ENCODE data around the gene MCM3. TPM values are rescaled to one million over a fixed set of nuclear protein-coding genes. Genes with fewer than 3 reads are reported as not detected.

MCM3 gene
- polyA plus RNA-seq, 3 donors, result 10.7 to 15.3 (median 12.1) TPM

DNA sequence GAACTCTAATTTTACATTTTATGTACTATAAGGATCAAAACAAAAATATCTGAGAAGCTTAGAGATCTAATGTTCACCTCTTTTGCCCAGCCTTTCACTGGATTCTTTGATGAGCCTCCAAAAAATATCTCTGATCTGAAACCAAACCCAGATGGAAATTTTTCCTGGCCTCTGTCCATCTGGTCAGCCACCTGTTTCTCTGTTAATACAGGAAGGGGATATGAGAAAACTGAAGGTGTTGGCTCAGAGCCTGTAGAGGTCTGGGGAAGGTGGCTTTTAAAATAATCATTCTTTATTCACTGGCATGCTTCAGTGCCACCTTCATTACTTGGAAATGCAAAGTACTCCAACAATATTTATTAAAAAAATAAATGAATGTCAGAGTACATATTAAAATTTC is 8.5 kb upstream of the MCM3 start:
- no peak overlapping the region for H3K4me3 ChIP-seq (replicated peaks in 1 of 3; ENCODE audit: low read depth in 2 of 3, low read length in 3 of 3)
- DNase-seq, result no peak
- intact Hi-C loops (cut with micrococcal nuclease), result no loop called here
- H3K4me1 ChIP-seq (ENCODE audit: control insufficient read depth in 1 of 2, insufficient read depth in 2 of 2, low read length in 2 of 2), result peaks cover 9 to 23% of the 10 kb centered on the region in 2 donors
- H2AFZ ChIP-seq (ENCODE audit: insufficient read depth, low read depth, low read length, poor library complexity, severe bottlenecking), result no peak overlapping the region
- no peaks in the 10 kb centered on the region for H3K9me3 ChIP-seq (replicated peaks in 1 of 2; ENCODE audit: control insufficient read depth in 1 of 2, insufficient read depth in 1 of 2, low read length in 2 of 2)
- H4K20me1 ChIP-seq (ENCODE audit: insufficient read depth, low read length), result no peaks in the 10 kb centered on the region
- H3K36me3 ChIP-seq (replicated peaks in 1 of 2; ENCODE audit: control insufficient read depth in 1 of 2, insufficient read depth in 2 of 2, low read length in 2 of 2), result no peaks in the 10 kb centered on the region
- no peak overlapping the region for H3K4me3 Mint-ChIP-seq
- no peaks in the 10 kb centered on the region for H3K36me3 Mint-ChIP-seq
- no peak overlapping the region for H3K4me2 ChIP-seq (replicated peaks; ENCODE audit: extremely low read depth, low read length, poor library complexity, severe bottlenecking)
- H3K27ac ChIP-seq (ENCODE audit: low read depth in 1 of 2, low read length in 2 of 2), result no peak overlapping the region
- no peaks in the 10 kb centered on the region for H3K27me3 ChIP-seq (ENCODE audit: control insufficient read depth in 2 of 2, insufficient read depth in 2 of 2, low read length in 2 of 2)
- H3K27ac Mint-ChIP-seq, result no peak overlapping the region
- peaks cover 0 to 7% (median 3%) of the 10 kb centered on the region in 7 donors for H3K9me3 Mint-ChIP-seq
- TF ChIP-seq, protein P1, sequence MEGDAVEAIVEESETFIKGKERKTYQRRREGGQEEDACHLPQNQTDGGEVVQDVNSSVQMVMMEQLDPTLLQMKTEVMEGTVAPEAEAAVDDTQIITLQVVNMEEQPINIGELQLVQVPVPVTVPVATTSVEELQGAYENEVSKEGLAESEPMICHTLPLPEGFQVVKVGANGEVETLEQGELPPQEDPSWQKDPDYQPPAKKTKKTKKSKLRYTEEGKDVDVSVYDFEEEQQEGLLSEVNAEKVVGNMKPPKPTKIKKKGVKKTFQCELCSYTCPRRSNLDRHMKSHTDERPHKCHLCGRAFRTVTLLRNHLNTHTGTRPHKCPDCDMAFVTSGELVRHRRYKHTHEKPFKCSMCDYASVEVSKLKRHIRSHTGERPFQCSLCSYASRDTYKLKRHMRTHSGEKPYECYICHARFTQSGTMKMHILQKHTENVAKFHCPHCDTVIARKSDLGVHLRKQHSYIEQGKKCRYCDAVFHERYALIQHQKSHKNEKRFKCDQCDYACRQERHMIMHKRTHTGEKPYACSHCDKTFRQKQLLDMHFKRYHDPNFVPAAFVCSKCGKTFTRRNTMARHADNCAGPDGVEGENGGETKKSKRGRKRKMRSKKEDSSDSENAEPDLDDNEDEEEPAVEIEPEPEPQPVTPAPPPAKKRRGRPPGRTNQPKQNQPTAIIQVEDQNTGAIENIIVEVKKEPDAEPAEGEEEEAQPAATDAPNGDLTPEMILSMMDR (IDR thresholded peaks at IDR 0.05), result no peak
- peaks cover 19% of the 10 kb centered on the region for H3K4me1 Mint-ChIP-seq
- no peak overlapping the region for H3K9ac ChIP-seq (ENCODE audit: insufficient read depth, low read length, poor library complexity, severe bottlenecking)
- no peaks in the 10 kb centered on the region for H3K79me2 ChIP-seq (ENCODE audit: insufficient read depth, low read length)
- peaks cover 0 to 1% (median 0%) of the 10 kb centered on the region in 3 donors for H3K27me3 Mint-ChIP-seq (ENCODE audit: low read depth in 3 of 3)

DNA sequence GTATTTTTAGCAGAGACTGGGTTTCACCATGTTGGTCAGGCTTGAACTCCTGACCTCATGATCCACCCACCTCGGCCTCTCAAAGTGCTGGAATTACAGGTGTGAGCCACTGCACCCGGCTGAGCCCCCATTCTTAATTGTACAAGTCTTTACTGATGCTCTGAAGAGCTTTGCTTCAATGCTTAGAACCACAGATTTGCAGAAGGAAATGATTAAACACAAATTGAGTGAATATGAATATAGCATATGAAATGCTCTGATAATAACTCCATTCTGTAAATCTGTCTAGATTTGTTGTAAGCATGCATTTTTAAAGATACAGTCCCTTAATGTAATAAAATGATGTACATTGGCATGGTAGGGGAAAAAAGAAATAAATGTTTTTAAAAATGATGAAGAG is 4.3 kb upstream of the MCM3 start:
- DNase-seq, result no peak
- no peak overlapping the region for H3K4me3 Mint-ChIP-seq
- Histone ChIP-seq H3K36me3 (replicated peaks in 1 of 2; ENCODE audit: control insufficient read depth in 1 of 2, insufficient read depth in 2 of 2, low read length in 2 of 2) (no peaks in the 10 kb centered on the region), H3K79me2 (ENCODE audit: insufficient read depth, low read length) (peaks cover 7% of the 10 kb centered on the region), H3K9ac (ENCODE audit: insufficient read depth, low read length, poor library complexity, severe bottlenecking) (no peak overlapping the region), H2AFZ (ENCODE audit: insufficient read depth, low read depth, low read length, poor library complexity, severe bottlenecking) (no peak overlapping the region), H3K9me3 (replicated peaks in 1 of 2; ENCODE audit: control insufficient read depth in 1 of 2, insufficient read depth in 1 of 2, low read length in 2 of 2) (no peaks in the 10 kb centered on the region), H3K4me2 (replicated peaks; ENCODE audit: extremely low read depth, low read length, poor library complexity, severe bottlenecking) (no peak overlapping the region), H4K20me1 (ENCODE audit: insufficient read depth, low read length) (no peaks in the 10 kb centered on the region), H3K4me3 (replicated peaks in 1 of 3; ENCODE audit: low read depth in 2 of 3, low read length in 3 of 3) (no peak overlapping the region), H3K27ac (ENCODE audit: low read depth in 1 of 2, low read length in 2 of 2) (no peak overlapping the region), H3K27me3 (ENCODE audit: control insufficient read depth in 2 of 2, insufficient read depth in 2 of 2, low read length in 2 of 2) (no peaks in the 10 kb centered on the region), H3K4me1 (ENCODE audit: control insufficient read depth in 1 of 2, insufficient read depth in 2 of 2, low read length in 2 of 2) (peaks cover 17 to 22% of the 10 kb centered on the region in 2 donors)
- H3K27me3 Mint-ChIP-seq (ENCODE audit: low read depth in 3 of 3), result peaks cover 0 to 1% (median 0%) of the 10 kb centered on the region in 3 donors
- H3K27ac Mint-ChIP-seq, result no peak overlapping the region
- WGBS (ENCODE audit: insufficient coverage), result 11% methylated on average over 2 of the region's 2 CpGs
- H3K9me3 Mint-ChIP-seq, result peaks cover 0 to 5% (median 3%) of the 10 kb centered on the region in 7 donors
- no peaks in the 10 kb centered on the region for H3K36me3 Mint-ChIP-seq
- peaks cover 14% of the 10 kb centered on the region for H3K4me1 Mint-ChIP-seq
- TF ChIP-seq, protein P1 (IDR thresholded peaks at IDR 0.05), result no peak
- intact Hi-C loops (cut with micrococcal nuclease), result loop anchor here (5.0 to 10.0 kb wide), 4 partner anchors 73 to 286 kb away; partner anchors contain the start of genes TRAM2 (in 2 of the 2) and PAQR8 (in 1 of the 2)
